ENCODE measurements around the gene ZHX3.
"Not testable (repeated sequence)": the region's sequence is repeated elsewhere in the genome, so short reads cannot be mapped to it uniquely, and the experiment has no call there.

ZHX3 gene

GRCh38 chr20:41312009-41312408 lies 5.5 kb downstream of the ZHX3 start:
- H3K4me3 ChIP-seq; H3K36me3 ChIP-seq (replicated peaks); H3K9me3 ChIP-seq; in situ Hi-C loops (cut with MboI; ENCODE audit: low sequenced_read_pairs); DNase-seq (ENCODE audit: low spot score in 2 of 2); H3K27me3 ChIP-seq (ENCODE audit: low read depth): not testable (repeated sequence)
- peaks cover 13% of the 10 kb centered on the region for H3K4me1 ChIP-seq

GRCh38 chr20:41309817-41310216 lies 7.7 kb downstream of the ZHX3 start:
- no peaks in the 10 kb centered on the region for H3K9me3 ChIP-seq
- in situ Hi-C loops (cut with MboI; ENCODE audit: low sequenced_read_pairs) = no loop called here
- no peaks in the 10 kb centered on the region; the same call in 1 of the 2 replicates for H3K36me3 ChIP-seq (replicated peaks)
- H3K27me3 ChIP-seq (ENCODE audit: low read depth) = no peaks in the 10 kb centered on the region
- H3K4me1 ChIP-seq = peaks cover 2% of the 10 kb centered on the region
- H3K4me3 ChIP-seq = no peak overlapping the region
- no peak for DNase-seq (ENCODE audit: low spot score in 2 of 2)

GRCh38 chr20:41308726-41309413 lies 8.7 kb downstream of the ZHX3 start:
- in situ Hi-C loops (cut with MboI; ENCODE audit: low sequenced_read_pairs) = no loop called here
- H3K4me1 ChIP-seq = no peaks in the 10 kb centered on the region
- H3K27me3 ChIP-seq (ENCODE audit: low read depth) = no peaks in the 10 kb centered on the region
- DNase-seq (ENCODE audit: low spot score in 2 of 2) = no peak
- H3K36me3 ChIP-seq (replicated peaks) = no peaks in the 10 kb centered on the region; the same call in 1 of the 2 replicates
- H3K4me3 ChIP-seq = no peak overlapping the region
- H3K9me3 ChIP-seq = no peaks in the 10 kb centered on the region

GRCh38 chr20:41308290-41308711 lies 9.2 kb downstream of the ZHX3 start:
- H3K27me3 ChIP-seq (ENCODE audit: low read depth) = no peaks in the 10 kb centered on the region
- DNase-seq (ENCODE audit: low spot score in 2 of 2) = no peak
- no peaks in the 10 kb centered on the region for H3K9me3 ChIP-seq
- no peaks in the 10 kb centered on the region for H3K4me1 ChIP-seq
- H3K36me3 ChIP-seq (replicated peaks) = no peaks in the 10 kb centered on the region; the same call in 1 of the 2 replicates
- in situ Hi-C loops (cut with MboI; ENCODE audit: low sequenced_read_pairs) = no loop called here
- no peak overlapping the region for H3K4me3 ChIP-seq

GRCh38 chr20:41307021-41307420 lies 10.5 kb downstream of the ZHX3 start:
- H3K4me1 ChIP-seq = no peaks in the 10 kb centered on the region
- H3K4me3 ChIP-seq = no peak overlapping the region
- DNase-seq (ENCODE audit: low spot score in 2 of 2) = no peak
- in situ Hi-C loops (cut with MboI; ENCODE audit: low sequenced_read_pairs) = no loop called here
- H3K9me3 ChIP-seq = no peaks in the 10 kb centered on the region
- H3K27me3 ChIP-seq (ENCODE audit: low read depth) = no peaks in the 10 kb centered on the region
- no peaks in the 10 kb centered on the region for H3K36me3 ChIP-seq (replicated peaks)

GRCh38 chr20:41306061-41306727 lies 11.3 kb downstream of the ZHX3 start:
- Histone ChIP-seq H3K36me3 (replicated peaks) (no peaks in the 10 kb centered on the region), H3K9me3 (no peaks in the 10 kb centered on the region), H3K4me3 (no peak overlapping the region), H3K27me3 (ENCODE audit: low read depth) (no peaks in the 10 kb centered on the region), H3K4me1 (no peaks in the 10 kb centered on the region)
- in situ Hi-C loops (cut with MboI; ENCODE audit: low sequenced_read_pairs) = no loop called here
- DNase-seq (ENCODE audit: low spot score in 2 of 2) = no peak

GRCh38 chr20:41304424-41305079 lies 13.0 kb downstream of the ZHX3 start:
- no peak for DNase-seq (ENCODE audit: low spot score in 2 of 2)
- no peaks in the 10 kb centered on the region for H3K27me3 ChIP-seq (ENCODE audit: low read depth)

GRCh38 chr20:41304002-41304401 lies 13.5 kb downstream of the ZHX3 start:
- no peak for DNase-seq (ENCODE audit: low spot score in 2 of 2)
- Histone ChIP-seq H3K9me3 (no peaks in the 10 kb centered on the region), H3K36me3 (replicated peaks) (no peaks in the 10 kb centered on the region), H3K4me1 (no peaks in the 10 kb centered on the region), H3K4me3 (no peak overlapping the region), H3K27me3 (ENCODE audit: low read depth) (no peaks in the 10 kb centered on the region)
- in situ Hi-C loops (cut with MboI; ENCODE audit: low sequenced_read_pairs) = no loop called here

More at GRCh38 chr20:41304424-41305079, 13.0 kb downstream of the ZHX3 start:
- in situ Hi-C loops (cut with MboI; ENCODE audit: low sequenced_read_pairs) = no loop called here
- Histone ChIP-seq H3K36me3 (replicated peaks) (no peaks in the 10 kb centered on the region), H3K4me1 (no peaks in the 10 kb centered on the region), H3K4me3 (no peak overlapping the region), H3K9me3 (no peaks in the 10 kb centered on the region)

- Histone ChIP-seq H3K27me3 (ENCODE audit: low read depth) (no peaks in the 10 kb centered on the region), H3K9me3 (no peaks in the 10 kb centered on the region), H3K4me1 (no peaks in the 10 kb centered on the region), H3K4me3 (no peak overlapping the region), H3K36me3 (replicated peaks) (no peaks in the 10 kb centered on the region)
- in situ Hi-C loops (cut with MboI; ENCODE audit: low sequenced_read_pairs) = no loop called here
- no peak for DNase-seq (ENCODE audit: low spot score in 2 of 2)
These were observed 16.6 kb downstream of the ZHX3 start for GRCh38 chr20:41300886-41301285.

- in situ Hi-C loops (cut with MboI; ENCODE audit: low sequenced_read_pairs) = no loop called here
- Histone ChIP-seq H3K36me3 (replicated peaks) (no peaks in the 10 kb centered on the region), H3K4me3 (no peak overlapping the region), H3K4me1 (no peaks in the 10 kb centered on the region), H3K27me3 (ENCODE audit: low read depth) (no peaks in the 10 kb centered on the region), H3K9me3 (no peaks in the 10 kb centered on the region)
- DNase-seq (ENCODE audit: low spot score in 2 of 2) = no peak
These were observed 17.1 kb downstream of the ZHX3 start for GRCh38 chr20:41300383-41300782.

- in situ Hi-C loops (cut with MboI; ENCODE audit: low sequenced_read_pairs) = no loop called here
- Histone ChIP-seq H3K4me3 (no peak overlapping the region), H3K36me3 (replicated peaks) (no peaks in the 10 kb centered on the region), H3K9me3 (no peaks in the 10 kb centered on the region), H3K4me1 (no peaks in the 10 kb centered on the region), H3K27me3 (ENCODE audit: low read depth) (no peaks in the 10 kb centered on the region)
- no peak for DNase-seq (ENCODE audit: low spot score in 2 of 2)
These were observed 17.6 kb downstream of the ZHX3 start for GRCh38 chr20:41299899-41300298.

- no peak overlapping the region for H3K4me3 ChIP-seq
- DNase-seq (ENCODE audit: low spot score in 2 of 2) = no peak
- no peaks in the 10 kb centered on the region for H3K36me3 ChIP-seq (replicated peaks)
- in situ Hi-C loops (cut with MboI; ENCODE audit: low sequenced_read_pairs) = no loop called here
- no peaks in the 10 kb centered on the region for H3K27me3 ChIP-seq (ENCODE audit: low read depth)
- no peaks in the 10 kb centered on the region for H3K9me3 ChIP-seq
- H3K4me1 ChIP-seq = no peaks in the 10 kb centered on the region; the same call in none of the 2 replicates
These were observed 24.1 kb downstream of the ZHX3 start for GRCh38 chr20:41293269-41294037.

- DNase-seq (ENCODE audit: low spot score in 2 of 2) = no peak
- in situ Hi-C loops (cut with MboI; ENCODE audit: low sequenced_read_pairs) = no loop called here
- H3K4me1 ChIP-seq = no peaks in the 10 kb centered on the region; the same call in none of the 2 replicates
These were observed 26.6 kb downstream of the ZHX3 start for GRCh38 chr20:41290804-41291389.

More at GRCh38 chr20:41290804-41291389, 26.6 kb downstream of the ZHX3 start:
- Histone ChIP-seq H3K27me3 (ENCODE audit: low read depth) (no peaks in the 10 kb centered on the region), H3K9me3 (no peaks in the 10 kb centered on the region), H3K36me3 (replicated peaks) (no peaks in the 10 kb centered on the region), H3K4me3 (no peak overlapping the region)

Data from HAP-1 (cell line).